Activated naive CD4-positive, alpha-beta T cell treated with anti-CD3 and anti-CD28 coated beads, Interleukin-2, amount 50 U/mL, for 16 hours (primary cell): ENCODE results near the gene ACTC1.
"Not testable (repeated sequence)": the region's sequence is repeated elsewhere in the genome, so short reads cannot be mapped to it uniquely, and the experiment has no call there.

Experiments
- DNase-seq: peaks from one replicate; pipeline ENCODE4 v3.0.0-alpha.2; 2020

The ACTC1 gene

GRCh38 chr15:34795267-34796081 lies at the start of gene ACTC1:
Gene ACTC1 (minus strand): TSS chr15:34795549. CDS start chr15:34794808, 741 bp downstream.
- no peak for DNase-seq

- no peak for DNase-seq
These were observed 45.9 kb upstream of the ACTC1 start for GRCh38 chr15:34841262-34841725.

- DNase-seq = no peak
These were observed 42.9 kb upstream of the ACTC1 start for GRCh38 chr15:34838282-34838681.

GRCh38 chr15:34837246-34838016 lies 42.1 kb upstream of the ACTC1 start:
- no peak for DNase-seq

- DNase-seq = no peak
These were observed 33.0 kb upstream of the ACTC1 start for GRCh38 chr15:34828145-34828911.

GRCh38 chr15:34821831-34822230 lies 26.5 kb upstream of the ACTC1 start:
- DNase-seq = no peak

GRCh38 chr15:34820110-34820509 lies 24.8 kb upstream of the ACTC1 start:
- DNase-seq = no peak

GRCh38 chr15:34818526-34818925 lies 23.2 kb upstream of the ACTC1 start:
- no peak for DNase-seq

GRCh38 chr15:34815836-34816235 lies 20.5 kb upstream of the ACTC1 start:
- DNase-seq = no peak

- DNase-seq = no peak
These were observed 18.3 kb upstream of the ACTC1 start for GRCh38 chr15:34813446-34814190.

GRCh38 chr15:34812868-34813365 lies 17.6 kb upstream of the ACTC1 start:
- DNase-seq = not testable (repeated sequence)

GRCh38 chr15:34812369-34812768 lies 17.0 kb upstream of the ACTC1 start:
- DNase-seq = no peak

GRCh38 chr15:34810443-34811129 lies 15.2 kb upstream of the ACTC1 start:
- DNase-seq = no peak

GRCh38 chr15:34809186-34809585 lies 13.8 kb upstream of the ACTC1 start:
- DNase-seq = no peak

- no peak for DNase-seq
These were observed 12.7 kb upstream of the ACTC1 start for GRCh38 chr15:34808016-34808415.

GRCh38 chr15:34807241-34807640 lies 11.9 kb upstream of the ACTC1 start:
- DNase-seq = not testable (repeated sequence)

- DNase-seq = no peak
These were observed 9.4 kb upstream of the ACTC1 start for GRCh38 chr15:34804776-34805175.

GRCh38 chr15:34804113-34804512 lies 8.8 kb upstream of the ACTC1 start:
- no peak for DNase-seq

- no peak for DNase-seq
These were observed 7.7 kb upstream of the ACTC1 start for GRCh38 chr15:34802803-34803750.

GRCh38 chr15:34802371-34802770 lies 7.0 kb upstream of the ACTC1 start:
- DNase-seq = no peak
